Activated CD4-positive, alpha-beta memory T cell treated with anti-CD3 and anti-CD28 coated beads for 36 hours (primary cell): Measurements from ENCODE around the gene ARSB. TPM values are rescaled to one million over a fixed set of nuclear protein-coding genes. Genes with fewer than 3 reads are reported as not detected.
"Not testable (repeated sequence)": the region's sequence is repeated elsewhere in the genome, so short reads cannot be mapped to it uniquely, and the experiment has no call there.

ENCODE experiments used
- CTCF ChIA-PET: fragments of 350-600 bp; sonication (Branson Sonifier 250); formaldehyde crosslinking; loops from one replicate; lab custom pipeline; 2021; ENCODE audit warnings: antibody characterized with exemption, inconsistent platforms; lab: Charles Lee
- POLR2A ChIA-PET: fragments of 350-600 bp; sonication (Branson Sonifier 250); formaldehyde crosslinking; loops from one replicate; lab custom pipeline; 2021; ENCODE audit warnings: antibody characterized with exemption; lab: Charles Lee
- DNase-seq: peaks from one replicate; pipeline ENCODE4 v3.0.0-alpha.2; 2020
- H3K27ac Mint-ChIP-seq: one replicate; pipeline ENCODE4 v1.8.0; 2021; ENCODE audit warnings: mixed read lengths
- H3K27me3 Mint-ChIP-seq: one replicate; pipeline ENCODE4 v1.8.0; 2021; ENCODE audit warnings: mixed read lengths
- H3K36me3 Mint-ChIP-seq: one replicate; pipeline ENCODE4 v1.8.0; 2021; ENCODE audit warnings: mixed read lengths
- H3K4me1 Mint-ChIP-seq: one replicate; pipeline ENCODE4 v1.8.0; 2021; ENCODE audit warnings: low read depth, mixed read lengths
- H3K4me3 Mint-ChIP-seq: one replicate; pipeline ENCODE4 v1.8.0; 2021; ENCODE audit warnings: mild to moderate bottlenecking, mixed read lengths
- H3K9me3 Mint-ChIP-seq: one replicate; pipeline ENCODE4 v1.8.0; 2021; ENCODE audit warnings: mixed read lengths
- intact Hi-C: fragments of 100-400 bp; cut with micrococcal nuclease; formaldehyde crosslinking; loops from one replicate; pipeline ENCODE4 v1.15.1; 2023
- total RNA-seq, 2 experiments: library from RNA; stranded (reverse); gene quantifications; one replicate each; pipeline ENCODE4 v1.2.3, GENCODE V29; 2021

ARSB gene
- total RNA-seq, 2 experiments from 2014 or later, result 9.3 to 9.9 TPM

- Mint-ChIP-seq H3K27ac (no peak overlapping the region), H3K27me3 (no peaks in the 10 kb centered on the region), H3K4me3 (no peak overlapping the region), H3K4me1 (no peaks in the 10 kb centered on the region), H3K9me3 (no peaks in the 10 kb centered on the region), H3K36me3 (no peaks in the 10 kb centered on the region)
- intact Hi-C loops, result no loop called here
- CTCF ChIA-PET, result interaction anchor here (1.3 kb wide), 1 partner anchor 15 kb away, joined by 3 read pairs; no protein-coding TSS in a partner anchor
- DNase-seq, result no peak
- POLR2A ChIA-PET, result interaction anchor here (0.8 kb wide), 1 partner anchor 8 kb away, joined by 3 read pairs; no protein-coding TSS in a partner anchor
Measured at GRCh38 chr5:78744951-78745534, 240.1 kb downstream of the ARSB start.

GRCh38 chr5:78741019-78741418 lies 244.1 kb downstream of the ARSB start:
- Mint-ChIP-seq H3K9me3 (no peaks in the 10 kb centered on the region), H3K4me1 (no peaks in the 10 kb centered on the region), H3K36me3 (no peaks in the 10 kb centered on the region), H3K4me3 (no peak overlapping the region), H3K27ac (no peak overlapping the region), H3K27me3 (no peaks in the 10 kb centered on the region)
- intact Hi-C loops, result no loop called here
- no peak for DNase-seq
- ChIA-PET POLR2A (no interaction called here), CTCF (no interaction called here)

- ChIA-PET CTCF (no interaction called here), POLR2A (no interaction called here)
- no peaks in the 10 kb centered on the region for H3K4me1 Mint-ChIP-seq
- H3K36me3 Mint-ChIP-seq, result no peaks in the 10 kb centered on the region
- intact Hi-C loops, result no loop called here
- H3K9me3 Mint-ChIP-seq, result no peaks in the 10 kb centered on the region
- no peak overlapping the region for H3K27ac Mint-ChIP-seq
- peaks cover 1% of the 10 kb centered on the region for H3K27me3 Mint-ChIP-seq
- no peak overlapping the region for H3K4me3 Mint-ChIP-seq
- no peak for DNase-seq
Measured at GRCh38 chr5:78738693-78739300, 246.3 kb downstream of the ARSB start.

DNA sequence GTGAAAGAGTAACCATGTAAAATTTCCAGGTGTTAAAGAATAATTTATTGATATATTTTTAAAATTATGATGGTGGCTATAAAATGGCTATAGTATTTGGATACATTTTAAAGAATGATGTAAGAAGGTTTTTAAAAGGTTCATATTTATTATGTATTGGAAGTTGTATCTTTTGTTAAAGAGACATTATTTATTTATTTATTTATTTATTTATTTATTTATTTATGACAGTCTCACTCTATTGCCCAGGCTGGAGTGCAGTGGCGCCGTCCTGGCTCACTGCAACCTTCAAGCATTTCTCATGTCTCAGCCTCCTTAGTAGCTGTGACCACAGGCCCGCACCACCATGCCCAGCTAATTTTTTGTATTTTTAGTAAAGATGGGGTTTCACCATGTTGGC lies 247.0 kb downstream of the ARSB start:
- Mint-ChIP-seq H3K27me3 (peaks cover 1% of the 10 kb centered on the region), H3K36me3 (no peaks in the 10 kb centered on the region), H3K4me3 (no peak overlapping the region), H3K4me1 (no peaks in the 10 kb centered on the region), H3K9me3 (no peaks in the 10 kb centered on the region), H3K27ac (no peak overlapping the region)
- POLR2A ChIA-PET, result no interaction called here
- intact Hi-C loops, result no loop called here
- no peak for DNase-seq
- CTCF ChIA-PET, result no interaction called here

DNA sequence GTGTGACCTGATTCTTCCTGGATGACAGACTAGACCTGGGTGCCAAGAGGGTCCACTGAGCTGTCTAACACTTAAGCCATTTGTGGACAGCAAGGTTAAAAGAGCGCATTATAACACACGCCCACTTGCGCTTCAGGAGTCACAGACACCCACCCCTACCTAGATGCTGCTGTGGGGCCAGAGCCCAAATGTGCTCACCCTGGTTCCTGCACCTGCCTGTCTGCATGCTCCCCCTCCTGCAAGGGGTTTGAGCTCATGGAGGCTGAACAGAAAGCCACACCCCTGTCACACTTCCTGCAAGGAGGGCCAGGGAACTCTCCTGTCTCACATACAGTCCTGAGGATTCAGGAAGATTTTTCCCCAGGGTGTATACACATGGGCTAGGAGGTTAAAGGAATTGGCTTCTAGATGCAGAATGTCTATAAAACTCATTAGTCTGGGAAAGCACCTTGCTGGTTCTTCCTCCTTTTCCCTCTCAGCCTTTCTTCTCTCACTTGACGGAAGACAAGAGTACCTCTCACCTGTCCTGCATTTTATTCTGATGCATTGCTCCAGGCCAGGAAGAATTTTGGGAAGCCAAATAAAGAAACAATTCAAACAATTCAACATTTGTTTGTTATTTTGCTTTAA lies 249.2 kb downstream of the ARSB start:
- DNase-seq, result no peak
- Mint-ChIP-seq H3K9me3 (no peaks in the 10 kb centered on the region), H3K36me3 (no peaks in the 10 kb centered on the region), H3K4me3 (no peak overlapping the region), H3K27ac (no peak overlapping the region), H3K27me3 (peaks cover 1% of the 10 kb centered on the region), H3K4me1 (no peaks in the 10 kb centered on the region)
- intact Hi-C loops, result no loop called here
- CTCF ChIA-PET, result no interaction called here
- POLR2A ChIA-PET, result no interaction called here

DNA sequence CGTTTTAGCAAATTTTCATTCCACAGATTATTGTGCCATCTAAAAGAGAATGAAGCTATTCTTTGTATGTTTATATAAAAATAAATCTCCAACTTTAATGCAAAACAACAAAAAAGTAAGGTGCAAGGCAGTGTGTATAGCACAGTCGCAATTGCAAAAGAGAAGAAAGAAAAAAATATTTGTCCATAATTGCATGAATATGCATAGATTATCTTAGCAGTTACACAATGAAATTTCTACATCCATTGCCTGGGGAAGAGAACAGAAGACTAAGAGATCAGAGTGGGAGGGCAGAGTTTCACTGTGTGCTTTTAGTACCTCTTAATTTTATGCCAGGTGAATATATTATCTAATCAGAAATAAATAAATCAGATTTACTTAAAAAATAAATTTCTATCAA lies 250.2 kb downstream of the ARSB start:
- no peak overlapping the region for H3K4me3 Mint-ChIP-seq
- H3K27ac Mint-ChIP-seq, result no peak overlapping the region
- no peaks in the 10 kb centered on the region for H3K36me3 Mint-ChIP-seq
- H3K9me3 Mint-ChIP-seq, result no peaks in the 10 kb centered on the region
- ChIA-PET POLR2A (no interaction called here), CTCF (no interaction called here)
- H3K4me1 Mint-ChIP-seq, result no peaks in the 10 kb centered on the region
- H3K27me3 Mint-ChIP-seq, result peaks cover 1% of the 10 kb centered on the region
- no peak for DNase-seq
- intact Hi-C loops, result no loop called here

GRCh38 chr5:78734094-78734845 lies 250.8 kb downstream of the ARSB start:
- H3K27me3 Mint-ChIP-seq, result peaks cover 1% of the 10 kb centered on the region
- no peaks in the 10 kb centered on the region for H3K36me3 Mint-ChIP-seq

GRCh38 chr5:78732721-78733120 lies 252.4 kb downstream of the ARSB start:
- POLR2A ChIA-PET, DNase-seq, H3K27me3 Mint-ChIP-seq, intact Hi-C loops, H3K9me3 Mint-ChIP-seq, H3K4me3 Mint-ChIP-seq, CTCF ChIA-PET, H3K36me3 Mint-ChIP-seq, H3K27ac Mint-ChIP-seq, H3K4me1 Mint-ChIP-seq: not testable (repeated sequence)

More at GRCh38 chr5:78734094-78734845, 250.8 kb downstream of the ARSB start:
- H3K4me3 Mint-ChIP-seq, result no peak overlapping the region
- no peaks in the 10 kb centered on the region for H3K9me3 Mint-ChIP-seq
- POLR2A ChIA-PET, result no interaction called here
- H3K4me1 Mint-ChIP-seq, result no peaks in the 10 kb centered on the region
- no peak overlapping the region for H3K27ac Mint-ChIP-seq
- intact Hi-C loops, result no loop called here
- no peak for DNase-seq
- CTCF ChIA-PET, result no interaction called here

- no peak for DNase-seq
- peaks cover 1% of the 10 kb centered on the region for H3K27me3 Mint-ChIP-seq
- POLR2A ChIA-PET, result no interaction called here
- CTCF ChIA-PET, result no interaction called here
- H3K27ac Mint-ChIP-seq, result no peak overlapping the region
- H3K9me3 Mint-ChIP-seq, result no peaks in the 10 kb centered on the region
- no peak overlapping the region for H3K4me3 Mint-ChIP-seq
- H3K4me1 Mint-ChIP-seq, result no peaks in the 10 kb centered on the region
- no peaks in the 10 kb centered on the region for H3K36me3 Mint-ChIP-seq
- intact Hi-C loops, result no loop called here
Measured at GRCh38 chr5:78731884-78732283, 253.2 kb downstream of the ARSB start.

- no peak overlapping the region for H3K4me3 Mint-ChIP-seq
- H3K27me3 Mint-ChIP-seq, result no peaks in the 10 kb centered on the region
- no peak for DNase-seq
- CTCF ChIA-PET, result no interaction called here
- H3K36me3 Mint-ChIP-seq, result no peaks in the 10 kb centered on the region
- intact Hi-C loops, result no loop called here
- H3K27ac Mint-ChIP-seq, result no peak overlapping the region
- no peaks in the 10 kb centered on the region for H3K9me3 Mint-ChIP-seq
- POLR2A ChIA-PET, result no interaction called here
- no peaks in the 10 kb centered on the region for H3K4me1 Mint-ChIP-seq
Measured at GRCh38 chr5:78730300-78731094, 254.6 kb downstream of the ARSB start.

DNA sequence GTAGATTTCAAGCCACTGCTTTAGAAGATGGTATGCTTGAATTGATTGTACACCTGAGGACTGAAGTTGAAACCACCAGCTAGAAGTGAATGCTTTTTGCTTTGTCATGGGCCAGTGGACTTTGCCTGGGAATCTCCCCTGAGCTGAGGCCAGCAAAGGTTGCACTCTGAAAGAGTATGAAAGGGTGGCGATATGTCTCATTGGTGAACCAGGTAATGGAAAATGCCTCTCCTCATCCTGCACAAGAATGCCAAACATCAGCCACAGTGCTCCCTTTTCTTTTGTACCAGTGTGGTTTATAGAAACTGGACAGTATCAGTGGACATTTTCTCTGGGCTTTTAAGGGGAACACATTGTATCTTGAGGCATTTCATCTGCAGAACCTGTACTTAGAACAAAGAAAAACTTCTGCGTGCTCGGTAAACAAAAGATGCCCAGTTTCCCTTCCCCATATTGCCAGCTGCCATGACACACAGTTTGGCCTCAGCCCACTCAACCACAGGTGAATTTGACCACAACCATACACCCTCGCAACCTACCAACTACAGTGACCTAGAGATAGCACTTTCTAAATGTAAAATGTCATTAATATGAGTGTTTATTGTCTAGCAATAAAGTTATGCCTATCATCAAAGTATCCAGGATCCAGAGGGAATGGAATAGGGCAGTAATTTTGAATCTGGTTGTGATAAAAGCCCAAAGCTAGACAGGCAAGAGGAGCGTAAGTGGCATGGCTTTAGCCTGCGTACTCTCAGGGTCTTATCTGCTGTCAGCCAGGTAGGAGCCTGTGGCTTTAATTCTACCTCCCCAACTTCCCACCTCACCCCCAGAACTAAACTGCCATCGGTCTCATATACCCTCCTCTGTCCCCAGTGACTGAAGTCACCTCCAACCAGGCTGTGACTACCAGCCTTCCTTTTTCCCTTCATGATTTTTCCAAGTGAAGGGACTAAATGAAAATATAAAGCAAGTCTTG lies 257.0 kb downstream of the ARSB start:
- intact Hi-C loops, result no loop called here
- no peak overlapping the region for H3K4me3 Mint-ChIP-seq
- H3K36me3 Mint-ChIP-seq, result no peaks in the 10 kb centered on the region
- H3K27ac Mint-ChIP-seq, result no peak overlapping the region
- H3K4me1 Mint-ChIP-seq, result no peaks in the 10 kb centered on the region
- no peaks in the 10 kb centered on the region for H3K9me3 Mint-ChIP-seq
- ChIA-PET POLR2A (no interaction called here), CTCF (no interaction called here)
- no peak for DNase-seq
- H3K27me3 Mint-ChIP-seq, result no peaks in the 10 kb centered on the region
